HG03571 (cell line): Measurements from ENCODE around the gene ITGA2B.
"Not testable (repeated sequence)": the region's sequence is repeated elsewhere in the genome, so short reads cannot be mapped to it uniquely, and the experiment has no call there.

Source experiments
- ATAC-seq: cut with Tn5 transposase; IDR thresholded peaks from one replicate; pipeline ENCODE4 v1.9.1; 2021; ENCODE audit not compliant: unreplicated experiment

The ITGA2B gene

GRCh38 chr17:44333371-44333770 is 56.1 kb downstream of the ITGA2B start:
- ATAC-seq: no peak

GRCh38 chr17:44331249-44331760 is 58.1 kb downstream of the ITGA2B start:
- ATAC-seq: no peak

DNA sequence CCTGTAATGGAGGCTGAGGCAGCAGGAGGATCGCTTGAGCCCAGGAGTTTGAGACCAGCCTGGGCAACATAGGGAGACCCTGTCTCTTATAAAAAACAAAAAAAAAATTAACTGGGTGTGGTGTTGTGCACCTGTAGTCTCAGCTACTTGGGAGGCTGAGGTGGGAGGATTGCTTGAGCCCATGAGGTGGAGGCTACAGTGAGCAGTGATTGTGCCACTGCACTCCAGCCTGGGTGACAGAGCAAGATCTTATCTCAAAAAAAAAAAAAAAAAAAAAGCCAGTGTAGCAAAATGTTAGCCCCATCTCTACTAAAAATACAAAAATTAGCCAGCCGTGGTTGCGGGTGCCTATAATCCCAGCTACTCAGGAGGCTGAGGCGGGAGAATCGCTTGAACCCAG is 59.2 kb downstream of the ITGA2B start:
- ATAC-seq: not testable (repeated sequence)

- ATAC-seq: not testable (repeated sequence)
Measured at GRCh38 chr17:44329516-44329915, 59.9 kb downstream of the ITGA2B start.

GRCh38 chr17:44327715-44328449 is 61.6 kb downstream of the ITGA2B start:
- no peak for ATAC-seq

GRCh38 chr17:44326861-44327444 is 62.5 kb downstream of the ITGA2B start:
- peak; percentile 38 for ATAC-seq

DNA sequence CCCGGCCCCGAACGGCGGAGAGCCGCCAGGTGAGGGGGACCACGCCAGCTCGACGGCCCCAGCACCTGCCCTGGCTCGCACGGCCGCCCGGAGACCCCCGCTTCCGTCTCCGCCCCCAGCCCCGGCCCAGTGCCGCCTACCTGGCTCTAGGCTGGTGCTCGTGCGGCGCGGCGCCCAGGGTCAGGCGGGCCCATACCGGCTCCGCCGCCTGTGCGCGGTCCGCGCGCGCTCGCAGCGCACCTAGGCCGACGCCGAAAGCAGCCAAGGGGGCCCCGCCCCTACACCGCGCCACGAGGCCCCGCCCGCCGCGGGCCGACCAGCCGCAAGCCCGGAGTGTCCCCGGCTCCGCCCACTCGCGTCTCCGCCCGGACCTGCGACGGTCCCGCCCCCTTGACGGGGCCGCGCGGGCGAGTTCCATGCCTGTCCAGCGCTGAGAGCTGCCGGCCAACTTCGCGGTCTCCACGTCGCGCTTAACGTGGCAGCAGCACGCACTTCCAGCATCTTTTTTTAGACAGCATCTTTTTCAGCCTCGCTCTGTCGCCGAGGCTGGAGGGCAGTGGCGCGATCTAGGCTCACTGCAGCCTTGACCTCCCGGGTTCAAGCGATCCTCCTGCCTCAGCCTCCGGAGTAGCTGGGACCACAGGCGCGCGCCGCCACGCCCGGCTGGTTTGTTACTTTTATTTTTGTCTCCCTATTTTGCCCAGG is 64.7 kb downstream of the ITGA2B start, which contains the start of gene SLC25A39:
TSS of gene SLC25A39 (minus strand) at position 253 of the 705 bp plus-strand sequence. CDS start 1,261 bp downstream, outside the sequence.
- peak; percentile 55 for ATAC-seq

- peak; percentile 1 for ATAC-seq
Measured at GRCh38 chr17:44324092-44324570, 65.3 kb downstream of the ITGA2B start.

- ATAC-seq: no peak
Measured at GRCh38 chr17:44323359-44324091, 65.9 kb downstream of the ITGA2B start.

DNA sequence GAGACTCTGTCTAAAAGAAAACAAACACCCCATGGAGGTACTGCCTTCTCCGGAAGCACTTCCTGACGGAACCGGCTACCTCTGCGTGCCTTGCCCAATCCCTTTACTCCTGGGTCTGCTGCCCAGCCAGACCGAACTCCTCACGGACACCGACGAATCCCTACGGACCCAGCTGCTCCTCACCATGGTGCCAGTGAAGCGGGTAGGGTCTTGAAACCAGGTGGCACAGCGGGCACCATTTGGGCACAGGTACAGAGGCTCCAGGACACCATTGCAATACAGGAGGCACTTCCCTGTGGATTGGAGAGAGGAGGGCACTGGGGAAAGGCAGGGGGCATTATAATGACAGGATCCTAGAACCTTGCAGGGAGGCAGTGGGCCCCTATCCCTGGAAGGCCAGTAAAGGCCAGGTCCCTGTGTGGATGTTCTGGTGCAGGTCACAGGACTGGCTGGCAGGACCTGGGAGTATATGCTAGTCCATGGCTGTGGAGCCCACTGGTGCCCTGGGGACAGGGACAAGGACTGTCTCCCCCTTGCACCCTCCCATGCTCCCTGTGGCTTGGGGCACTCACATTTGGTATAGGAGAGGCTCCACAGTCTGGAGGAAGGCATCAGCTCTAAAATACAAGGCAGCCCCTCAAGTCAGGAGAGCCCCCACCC is 67.1 kb downstream of the ITGA2B start:
- no peak for ATAC-seq
